HFFc6 (cell line): ENCODE data around the gene ARHGAP22. TPM values are rescaled to one million over a fixed set of nuclear protein-coding genes. Genes with fewer than 3 reads are reported as not detected.

Source experiments
- DNase-seq: peaks from one replicate; pipeline ENCODE4 v3.0.0-alpha.2; 2018
- H3K27ac Mint-ChIP-seq: 2 replicates; pipeline ENCODE4 v1.8.0; 2020; ENCODE audit warnings: mild to moderate bottlenecking, mixed read lengths
- H3K27me3 Mint-ChIP-seq: 2 replicates; pipeline ENCODE4 v1.8.0; 2021; ENCODE audit warnings: mild to moderate bottlenecking, moderate library complexity, mixed read lengths; ENCODE audit not compliant: insufficient read depth
- H3K36me3 Mint-ChIP-seq: 2 replicates; pipeline ENCODE4 v1.8.0; 2021; ENCODE audit warnings: low read depth, mixed read lengths
- H3K4me1 Mint-ChIP-seq: 2 replicates; pipeline ENCODE4 v1.8.0; 2020; ENCODE audit warnings: low read depth, mixed read lengths
- H3K4me3 Mint-ChIP-seq: 2 replicates; pipeline ENCODE4 v1.8.0; 2020; ENCODE audit warnings: mild to moderate bottlenecking, moderate library complexity, mixed read lengths
- H3K9me3 Mint-ChIP-seq: 2 replicates; pipeline ENCODE4 v1.8.0; 2020; ENCODE audit warnings: mild to moderate bottlenecking, mixed read lengths
- total RNA-seq, 6 experiments: library from RNA; stranded (reverse); fragmentation: NEBNext Ultra II Directional; extraction: Animal tissue kit (Norgen Biotek cat#: 25700); gene quantifications; 2 replicates in 1 of 6; 3 replicates in 5 of 6; pipeline ENCODE4 v1.2.3, GENCODE V29; 2021
- TF ChIP-seq, protein P1 (sequence below): fragments of 200-600 bp; sonication (generic); IDR thresholded peaks from 2 replicates; pipeline ENCODE4 v1.5.0; 2021; ENCODE audit warnings: antibody characterized with exemption, mild to moderate bottlenecking

Gene ARHGAP22
- total RNA-seq, 6 experiments from 2014 or later = 74.3 to 117 (median 95.7) TPM

DNA sequence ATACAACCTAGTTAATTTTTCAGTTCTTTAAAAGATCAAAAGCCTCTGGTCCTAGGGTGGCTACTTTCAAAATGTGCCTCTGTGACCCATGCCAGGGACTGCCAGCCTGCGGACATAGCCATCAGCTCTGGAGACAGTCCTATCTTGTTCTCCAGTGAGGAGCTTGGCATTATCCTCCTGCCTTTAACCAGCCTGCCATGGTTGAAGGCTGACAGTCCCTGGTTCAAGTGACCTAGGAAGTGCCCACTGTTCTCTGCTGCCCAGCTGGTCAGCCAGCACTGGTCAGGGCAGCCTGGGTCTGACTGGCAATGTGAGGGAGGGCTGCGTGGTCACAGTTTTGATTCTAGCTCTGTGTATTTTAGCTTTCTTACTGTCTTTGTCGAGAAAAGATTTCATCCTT is 18.1 kb upstream of the ARHGAP22 start:
- H3K9me3 Mint-ChIP-seq = no peaks in the 10 kb centered on the region
- TF ChIP-seq, protein P1, sequence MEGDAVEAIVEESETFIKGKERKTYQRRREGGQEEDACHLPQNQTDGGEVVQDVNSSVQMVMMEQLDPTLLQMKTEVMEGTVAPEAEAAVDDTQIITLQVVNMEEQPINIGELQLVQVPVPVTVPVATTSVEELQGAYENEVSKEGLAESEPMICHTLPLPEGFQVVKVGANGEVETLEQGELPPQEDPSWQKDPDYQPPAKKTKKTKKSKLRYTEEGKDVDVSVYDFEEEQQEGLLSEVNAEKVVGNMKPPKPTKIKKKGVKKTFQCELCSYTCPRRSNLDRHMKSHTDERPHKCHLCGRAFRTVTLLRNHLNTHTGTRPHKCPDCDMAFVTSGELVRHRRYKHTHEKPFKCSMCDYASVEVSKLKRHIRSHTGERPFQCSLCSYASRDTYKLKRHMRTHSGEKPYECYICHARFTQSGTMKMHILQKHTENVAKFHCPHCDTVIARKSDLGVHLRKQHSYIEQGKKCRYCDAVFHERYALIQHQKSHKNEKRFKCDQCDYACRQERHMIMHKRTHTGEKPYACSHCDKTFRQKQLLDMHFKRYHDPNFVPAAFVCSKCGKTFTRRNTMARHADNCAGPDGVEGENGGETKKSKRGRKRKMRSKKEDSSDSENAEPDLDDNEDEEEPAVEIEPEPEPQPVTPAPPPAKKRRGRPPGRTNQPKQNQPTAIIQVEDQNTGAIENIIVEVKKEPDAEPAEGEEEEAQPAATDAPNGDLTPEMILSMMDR = no peak
- H3K27ac Mint-ChIP-seq = no peak overlapping the region
- H3K27me3 Mint-ChIP-seq = no peaks in the 10 kb centered on the region
- H3K4me1 Mint-ChIP-seq = peaks cover 52% of the 10 kb centered on the region
- no peak for DNase-seq
- H3K36me3 Mint-ChIP-seq = peaks cover 43% of the 10 kb centered on the region
- H3K4me3 Mint-ChIP-seq = no peak overlapping the region

DNA sequence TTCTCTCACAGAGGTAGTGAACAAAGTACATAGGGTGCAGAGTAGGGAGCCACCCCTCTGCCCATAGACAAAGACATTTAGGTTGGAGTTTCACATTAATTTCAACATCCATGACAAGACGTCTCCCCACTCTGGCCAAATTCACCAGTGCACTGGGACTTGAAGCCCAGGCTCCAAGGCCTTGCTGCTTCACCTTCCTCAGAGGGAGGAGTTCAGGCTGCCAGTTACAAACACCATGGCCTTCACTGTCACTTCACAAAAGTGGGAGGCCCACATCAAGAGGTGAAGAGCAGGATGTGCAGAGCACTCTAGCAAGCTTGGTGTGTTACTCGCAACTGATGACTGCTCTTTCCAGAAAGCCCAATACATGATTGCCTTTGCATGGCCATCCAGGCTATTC is 15.8 kb upstream of the ARHGAP22 start:
- H3K36me3 Mint-ChIP-seq = peaks cover 48% of the 10 kb centered on the region
- TF ChIP-seq, protein P1 = no peak
- peaks cover 61% of the 10 kb centered on the region for H3K4me1 Mint-ChIP-seq
- H3K27me3 Mint-ChIP-seq = no peaks in the 10 kb centered on the region
- no peak overlapping the region for H3K27ac Mint-ChIP-seq
- H3K4me3 Mint-ChIP-seq = no peak overlapping the region
- peaks cover 7% of the 10 kb centered on the region; the same call in 1 of the 2 replicates for H3K9me3 Mint-ChIP-seq
- no peak for DNase-seq

DNA sequence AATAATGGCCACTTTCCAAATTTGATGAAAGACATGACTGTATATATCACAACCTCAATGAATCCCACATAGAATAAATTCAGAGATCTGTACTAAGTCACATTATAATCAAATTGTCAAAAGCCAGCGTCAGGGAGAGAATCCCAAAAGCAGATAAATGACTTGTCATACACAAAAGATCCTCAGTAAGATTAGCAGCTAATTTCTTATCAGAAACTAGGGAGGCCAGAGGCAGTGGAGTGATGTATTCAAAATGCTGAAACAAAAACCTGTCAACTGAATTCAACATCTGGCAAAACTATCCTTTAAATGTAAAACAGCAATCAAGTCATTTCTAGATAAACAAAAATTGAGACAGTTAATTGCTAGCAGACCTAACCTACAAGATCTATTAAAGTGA is 11.6 kb upstream of the ARHGAP22 start:
- H3K36me3 Mint-ChIP-seq = peaks cover 41% of the 10 kb centered on the region
- TF ChIP-seq, protein P1 = no peak
- no peak overlapping the region for H3K4me3 Mint-ChIP-seq
- H3K27ac Mint-ChIP-seq = no peak overlapping the region
- DNase-seq = no peak
- peaks cover 3% of the 10 kb centered on the region; the same call in 1 of the 2 replicates for H3K27me3 Mint-ChIP-seq
- peaks cover 76% of the 10 kb centered on the region for H3K4me1 Mint-ChIP-seq
- peaks cover 17% of the 10 kb centered on the region; the same call in 1 of the 2 replicates for H3K9me3 Mint-ChIP-seq

DNA sequence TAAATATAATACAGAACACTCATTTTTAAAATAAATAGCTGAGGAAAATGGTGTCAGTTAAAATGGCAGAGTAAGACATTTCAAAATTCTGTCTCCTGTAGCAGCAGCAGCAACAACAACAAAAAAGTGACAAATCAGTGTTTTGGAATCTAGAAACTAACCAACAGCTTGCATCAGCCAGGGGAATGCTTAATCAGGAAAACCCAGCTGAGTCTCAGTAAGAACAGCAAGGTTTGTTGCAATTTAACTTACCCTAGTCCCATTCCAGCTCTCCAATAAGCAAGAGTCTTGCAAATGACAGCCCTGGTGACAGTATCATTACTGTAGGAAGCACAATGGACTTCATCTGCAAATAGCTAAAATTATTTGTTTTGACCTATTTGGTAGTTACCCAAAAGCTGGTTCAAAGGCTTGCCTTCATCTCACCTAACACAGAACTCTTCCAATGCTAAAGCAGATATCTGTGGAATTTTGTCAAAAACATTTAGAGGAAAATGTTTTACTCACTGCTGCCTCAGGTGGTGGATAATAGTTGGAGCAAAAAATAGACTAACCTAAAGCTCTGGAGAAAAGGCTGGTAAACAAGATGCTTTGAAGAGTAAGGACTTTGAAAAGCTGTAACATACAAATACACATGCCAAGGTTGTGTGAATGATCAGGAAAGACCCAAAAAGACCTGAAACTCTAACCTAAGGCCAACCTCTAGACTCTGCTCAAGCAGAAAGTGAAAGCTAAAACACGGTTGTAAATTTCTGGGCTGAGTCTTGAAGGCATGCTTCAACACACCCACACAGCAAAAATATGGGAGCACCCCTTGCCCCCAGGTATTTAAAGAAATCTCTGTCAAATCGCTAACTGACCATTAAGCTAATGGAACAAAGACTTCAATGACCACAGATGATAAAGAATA is 9.9 kb upstream of the ARHGAP22 start:
- TF ChIP-seq, protein P1 = peak; percentile 74
- peak; percentile 85 for DNase-seq
- peaks cover 93% of the 10 kb centered on the region for H3K4me1 Mint-ChIP-seq
- H3K27ac Mint-ChIP-seq = peak overlapping the region; percentile 87
- peaks cover 17% of the 10 kb centered on the region; the same call in 1 of the 2 replicates for H3K9me3 Mint-ChIP-seq
- H3K4me3 Mint-ChIP-seq = peak overlapping the region; percentile 80
- H3K36me3 Mint-ChIP-seq = peaks cover 41% of the 10 kb centered on the region
- peaks cover 3% of the 10 kb centered on the region; the same call in 1 of the 2 replicates for H3K27me3 Mint-ChIP-seq

DNA sequence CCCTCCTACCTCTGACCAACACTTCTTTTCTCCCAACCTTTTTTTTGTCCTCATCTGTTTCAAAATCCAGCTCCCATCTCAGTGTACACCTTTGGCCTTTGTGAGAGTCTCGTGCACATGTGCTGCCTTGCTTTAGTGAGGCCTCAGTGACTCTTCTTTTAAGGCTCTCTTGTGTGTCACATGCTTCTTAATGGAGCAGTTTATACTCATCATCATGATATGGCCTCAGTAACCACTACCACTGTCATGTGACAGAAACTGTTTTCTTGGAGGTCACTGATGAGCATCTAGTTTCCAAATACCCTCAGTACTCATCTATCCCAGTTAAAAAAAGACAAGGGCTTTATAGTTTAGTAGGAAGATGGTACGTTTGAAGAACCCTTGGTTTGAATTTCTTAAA is 8.1 kb upstream of the ARHGAP22 start:
- Mint-ChIP-seq H3K36me3 (peaks cover 37% of the 10 kb centered on the region), H3K4me1 (peaks cover 93% of the 10 kb centered on the region), H3K9me3 (peaks cover 17% of the 10 kb centered on the region; the same call in 1 of the 2 replicates), H3K27me3 (peaks cover 3% of the 10 kb centered on the region; the same call in 1 of the 2 replicates), H3K4me3 (peak overlapping the region; percentile 54), H3K27ac (peak overlapping the region; percentile 87)
- peak; percentile 57 for DNase-seq
- TF ChIP-seq, protein P1 = no peak
